GM19372 (cell line): ENCODE data around the gene LARGE1.
"Not testable (repeated sequence)": the region's sequence is repeated elsewhere in the genome, so short reads cannot be mapped to it uniquely, and the experiment has no call there.

Source experiments
- ATAC-seq: cut with Tn5 transposase; IDR thresholded peaks from one replicate; pipeline ENCODE4 v1.9.1; 2021; ENCODE audit warnings: mild to moderate bottlenecking, low read depth, moderate library complexity; ENCODE audit not compliant: unreplicated experiment

Gene LARGE1

GRCh38 chr22:33464698-33465097 lies 455.6 kb downstream of the LARGE1 start:
- ATAC-seq, result no peak

GRCh38 chr22:33461698-33462434 lies 458.4 kb downstream of the LARGE1 start:
- no peak for ATAC-seq

GRCh38 chr22:33461245-33461644 lies 459.0 kb downstream of the LARGE1 start:
- ATAC-seq, result not testable (repeated sequence)

- no peak for ATAC-seq
Observed at GRCh38 chr22:33459137-33459536, 461.1 kb downstream of the LARGE1 start.

- ATAC-seq, result no peak
Observed at GRCh38 chr22:33456511-33456910, 463.8 kb downstream of the LARGE1 start.

GRCh38 chr22:33455036-33455435 lies 465.2 kb downstream of the LARGE1 start:
- ATAC-seq, result no peak

- no peak for ATAC-seq
Observed at GRCh38 chr22:33451866-33452469, 468.3 kb downstream of the LARGE1 start.

GRCh38 chr22:33450756-33451155 lies 469.5 kb downstream of the LARGE1 start:
- no peak for ATAC-seq

GRCh38 chr22:33447733-33448132 lies 472.5 kb downstream of the LARGE1 start:
- no peak for ATAC-seq

GRCh38 chr22:33443683-33444082 lies 476.6 kb downstream of the LARGE1 start:
- ATAC-seq, result no peak

- no peak for ATAC-seq
Observed at GRCh38 chr22:33440756-33441155, 479.5 kb downstream of the LARGE1 start.

GRCh38 chr22:33438273-33438672 lies 482.0 kb downstream of the LARGE1 start:
- ATAC-seq, result no peak

GRCh38 chr22:33431300-33431699 lies 489.0 kb downstream of the LARGE1 start:
- no peak for ATAC-seq

GRCh38 chr22:33429281-33429680 lies 491.0 kb downstream of the LARGE1 start:
- no peak for ATAC-seq

- ATAC-seq, result no peak
Observed at GRCh38 chr22:33427461-33427860, 492.8 kb downstream of the LARGE1 start.

GRCh38 chr22:33426451-33426850 lies 493.8 kb downstream of the LARGE1 start:
- ATAC-seq, result no peak

GRCh38 chr22:33421859-33422258 lies 498.4 kb downstream of the LARGE1 start:
- ATAC-seq, result no peak

GRCh38 chr22:33418484-33418883 lies 501.8 kb downstream of the LARGE1 start:
- no peak for ATAC-seq

- no peak for ATAC-seq
Observed at GRCh38 chr22:33415401-33415800, 504.9 kb downstream of the LARGE1 start.

GRCh38 chr22:33409079-33409478 lies 511.2 kb downstream of the LARGE1 start:
- ATAC-seq, result no peak

- ATAC-seq, result no peak
Observed at GRCh38 chr22:33405194-33405593, 515.1 kb downstream of the LARGE1 start.

- ATAC-seq, result no peak
Observed at GRCh38 chr22:33404723-33405122, 515.6 kb downstream of the LARGE1 start.
